H9 (cell line): Measurements from ENCODE around the gene ADAMTS15. TPM values are rescaled to one million over a fixed set of nuclear protein-coding genes. Genes with fewer than 3 reads are reported as not detected.

ENCODE experiments used
- DNase-seq: peaks from one replicate; pipeline ENCODE4 v3.0.0-alpha.2; 2017
- H2AFZ ChIP-seq: one replicate; pipeline ENCODE4 v1.6.1; 2013; ENCODE audit warnings: mild to moderate bottlenecking, low read length, control low read depth, moderate library complexity
- H2AK5ac ChIP-seq: 2 replicates; pipeline ENCODE4 v1.6.1; 2013; ENCODE audit warnings: low read length, control low read depth, mixed read lengths; ENCODE audit not compliant: insufficient read length
- H2BK120ac ChIP-seq: one replicate; pipeline ENCODE4 v1.6.1; 2013; ENCODE audit warnings: low read depth, mild to moderate bottlenecking, low read length, control low read depth, inconsistent platforms; ENCODE audit not compliant: poor library complexity, severe bottlenecking
- H2BK12ac ChIP-seq: 2 replicates; pipeline ENCODE4 v1.6.1; 2013; ENCODE audit warnings: low read length, control low read depth, mixed read lengths, low read depth; ENCODE audit not compliant: insufficient read length
- H2BK15ac ChIP-seq: 2 replicates; pipeline ENCODE4 v1.6.1; 2013; ENCODE audit warnings: low read depth, low read length, control low read depth
- H2BK20ac ChIP-seq: one replicate; pipeline ENCODE4 v1.6.1; 2013; ENCODE audit warnings: low read depth, mild to moderate bottlenecking, low read length, control low read depth, inconsistent platforms; ENCODE audit not compliant: poor library complexity, severe bottlenecking
- H2BK5ac ChIP-seq: 2 replicates; pipeline ENCODE4 v1.6.1; 2013; ENCODE audit warnings: low read length, control low read depth, mixed read lengths; ENCODE audit not compliant: insufficient read length
- H3K14ac ChIP-seq: 2 replicates; pipeline ENCODE4 v1.6.1; 2013; ENCODE audit warnings: low read length, control low read depth; ENCODE audit not compliant: insufficient read depth
- H3K18ac ChIP-seq: 2 replicates; pipeline ENCODE4 v1.6.1; 2013; ENCODE audit warnings: low read depth, mild to moderate bottlenecking, mixed read lengths, low read length, control low read depth; ENCODE audit not compliant: insufficient read length
- H3K23ac ChIP-seq: 2 replicates; pipeline ENCODE4 v1.6.1; 2013; ENCODE audit warnings: low read length, control low read depth, mixed read lengths, low read depth; ENCODE audit not compliant: insufficient read length
- H3K23me2 ChIP-seq: 2 replicates; pipeline ENCODE4 v1.6.1; 2013; ENCODE audit warnings: low read depth, mild to moderate bottlenecking, mixed read lengths, low read length, control low read depth; ENCODE audit not compliant: insufficient read length, poor library complexity, severe bottlenecking
- H3K27ac ChIP-seq: 2 replicates; pipeline ENCODE4 v1.5.1; 2013; ENCODE audit warnings: low read length, control low read depth, mixed read lengths, low read depth; ENCODE audit not compliant: insufficient read length
- H3K27me3 ChIP-seq: 2 replicates; pipeline ENCODE4 v1.6.1; 2013; ENCODE audit warnings: low read length, control low read depth, inconsistent platforms; ENCODE audit not compliant: insufficient read depth
- H3K4ac ChIP-seq: 2 replicates; pipeline ENCODE4 v1.6.1; 2013; ENCODE audit warnings: low read depth, mild to moderate bottlenecking, control low read depth, inconsistent platforms, low read length, moderate library complexity
- H3K4me1 ChIP-seq: 2 replicates; pipeline ENCODE4 v1.6.1; 2013; ENCODE audit warnings: low read length, control low read depth, inconsistent platforms; ENCODE audit not compliant: insufficient read depth
- H3K4me2 ChIP-seq: 2 replicates; pipeline ENCODE4 v1.6.1; 2013; ENCODE audit warnings: low read length, control low read depth, mixed read lengths; ENCODE audit not compliant: insufficient read length, insufficient read depth
- H3K56ac ChIP-seq: 2 replicates; pipeline ENCODE4 v1.6.1; 2013; ENCODE audit warnings: low read depth, mild to moderate bottlenecking, mixed read lengths, low read length, control low read depth; ENCODE audit not compliant: insufficient read length
- H3K79me1 ChIP-seq: 2 replicates; pipeline ENCODE4 v1.6.1; 2013; ENCODE audit warnings: low read depth, mild to moderate bottlenecking, moderate library complexity, low read length, control low read depth, inconsistent platforms; ENCODE audit not compliant: insufficient read depth, poor library complexity, severe bottlenecking
- H3K79me2 ChIP-seq: 2 replicates; pipeline ENCODE4 v1.6.1; 2013; ENCODE audit warnings: low read length, control low read depth, inconsistent platforms; ENCODE audit not compliant: insufficient read depth
- H3K9ac ChIP-seq: 2 replicates; pipeline ENCODE4 v1.6.1; 2013; ENCODE audit warnings: low read length, control low read depth, mixed read lengths; ENCODE audit not compliant: insufficient read length; ENCODE audit errors: extremely low read depth
- H3K9me3 ChIP-seq: one replicate; pipeline ENCODE4 v1.6.1; 2013; ENCODE audit warnings: low read depth, low read length, inconsistent platforms; ENCODE audit not compliant: control insufficient read depth
- H3T11ph ChIP-seq: one replicate; pipeline ENCODE4 v1.6.1; 2013; ENCODE audit warnings: mild to moderate bottlenecking, low read length, control low read depth, inconsistent platforms
- H4K20me1 ChIP-seq: one replicate; pipeline ENCODE4 v1.6.1; 2013; ENCODE audit not compliant: control insufficient read depth, insufficient read length, insufficient read depth
- H4K5ac ChIP-seq: 2 replicates; pipeline ENCODE4 v1.6.1; 2013; ENCODE audit warnings: low read depth, mild to moderate bottlenecking, mixed read lengths, low read length, control low read depth; ENCODE audit not compliant: insufficient read length
- H4K8ac ChIP-seq: replicated peaks from 2 replicates; pipeline ENCODE4 v1.6.1; 2013; ENCODE audit warnings: low read length, control low read depth, mixed read lengths, low read depth; ENCODE audit not compliant: insufficient read length
- H4K91ac ChIP-seq: 2 replicates; pipeline ENCODE4 v1.6.1; 2013; ENCODE audit warnings: low read depth, mild to moderate bottlenecking, moderate library complexity, mixed read lengths, low read length, control low read depth; ENCODE audit not compliant: insufficient read length
- H3K27ac Mint-ChIP-seq, 3 experiments: 2 replicates in 2 of 3; 3 replicates in 1 of 3; pipeline ENCODE4 v1.8.0; 2020 to 2021; ENCODE audit warnings: mixed read lengths in 3 of 3, mild to moderate bottlenecking in 1 of 3, moderate library complexity in 1 of 3
- H3K27me3 Mint-ChIP-seq: 2 replicates; pipeline ENCODE4 v1.8.0; 2021; ENCODE audit warnings: low read depth, mild to moderate bottlenecking, moderate library complexity, mixed read lengths
- H3K36me3 Mint-ChIP-seq, 3 experiments: 2 replicates in 2 of 3; 3 replicates in 1 of 3; pipeline ENCODE4 v1.8.0; 2020 to 2021; ENCODE audit warnings: low read depth in 3 of 3, mixed read lengths in 3 of 3; ENCODE audit not compliant: insufficient read depth in 1 of 3
- H3K4me1 Mint-ChIP-seq, 2 experiments: 2 replicates each; pipeline ENCODE4 v1.8.0; 2020; ENCODE audit warnings: mixed read lengths in 2 of 2
- H3K4me3 Mint-ChIP-seq, 2 experiments: 2 replicates in 1 of 2; 3 replicates in 1 of 2; pipeline ENCODE4 v1.8.0; 2020 to 2021; ENCODE audit warnings: mild to moderate bottlenecking in 2 of 2, mixed read lengths in 2 of 2, moderate library complexity in 1 of 2
- H3K9me3 Mint-ChIP-seq, 2 experiments: 2 replicates in 1 of 2; 3 replicates in 1 of 2; pipeline ENCODE4 v1.8.0; 2020; ENCODE audit warnings: mild to moderate bottlenecking in 2 of 2, mixed read lengths in 2 of 2, moderate library complexity in 1 of 2
- CTCF ChIP-seq: fragments of 200-600 bp; sonication (generic); conservative IDR thresholded peaks from 3 replicates; pipeline ENCODE4 v1.8.0; 2021; ENCODE audit warnings: antibody characterized with exemption, mild to moderate bottlenecking
- WGBS: extraction: QIAGEN DNeasy Blood & Tissue Kit; methylation state at CpG from one replicate; pipeline ENCODE4 v1.1.7; 2013; ENCODE audit warnings: missing lambda C conversion rate, low lambda C conversion rate, mixed read lengths; ENCODE audit not compliant: insufficient read length; ENCODE audit errors: extremely low coverage; 5-methylcytosine and 5-hydroxymethylcytosine counted together
- total RNA-seq: library from RNA; stranded (reverse); gene quantifications from 2 replicates; pipeline ENCODE4 v1.2.1, GENCODE V29; 2021

The ADAMTS15 gene
- total RNA-seq, 1 experiment from 2014 or later, result 1.3 TPM

DNA sequence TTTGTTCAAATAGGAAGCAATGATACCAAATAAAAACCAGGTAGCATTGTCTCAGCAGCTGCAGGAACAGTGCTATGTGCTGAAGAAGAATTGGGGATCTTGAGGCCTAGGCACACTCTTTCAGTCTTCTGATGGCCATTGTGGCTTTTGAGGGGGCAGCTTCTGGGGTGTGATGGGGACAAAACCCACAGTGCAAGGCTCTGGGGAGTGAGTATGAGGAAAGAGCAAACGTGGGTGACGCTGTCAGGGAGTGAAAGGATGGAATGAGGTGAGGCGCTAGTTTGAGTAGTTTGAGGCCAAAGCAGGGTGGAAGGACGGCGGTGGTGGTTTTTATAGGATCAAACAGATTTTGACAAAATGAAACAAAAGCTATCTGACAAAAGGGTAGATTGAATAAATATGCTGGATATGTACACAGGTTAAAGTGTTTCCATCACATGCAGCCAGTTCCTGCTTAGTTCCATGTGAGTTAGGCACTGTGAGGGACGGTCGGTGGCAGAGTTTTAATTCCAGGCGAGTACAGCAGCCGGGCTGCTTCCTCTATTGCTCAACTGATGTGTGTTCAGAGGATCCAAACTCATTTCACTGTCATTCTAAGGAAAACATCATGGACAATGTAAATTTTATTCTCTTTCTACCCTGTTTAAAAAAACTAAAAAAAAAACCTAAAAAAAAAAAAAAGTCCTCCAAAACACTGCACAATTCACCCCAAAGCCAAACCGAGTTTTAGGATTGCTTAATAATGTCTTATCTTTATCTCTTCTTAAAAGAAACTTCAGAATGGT lies 18.9 kb downstream of the ADAMTS15 start:
- H3K9me3 ChIP-seq, result no peaks in the 10 kb centered on the region
- no peaks in the 10 kb centered on the region for H3K79me2 ChIP-seq
- no peak overlapping the region for H3K56ac ChIP-seq
- no peak overlapping the region for H3K4me2 ChIP-seq
- no peak for TF ChIP-seq CTCF
- H3K27me3 ChIP-seq, result no peaks in the 10 kb centered on the region
- no peak overlapping the region for H4K5ac ChIP-seq
- no peak overlapping the region for H2AFZ ChIP-seq
- H4K8ac ChIP-seq, result no peak overlapping the region
- no peaks in the 10 kb centered on the region for H4K20me1 ChIP-seq
- no CpG with 5 or more reads among the region's 10 CpGs for WGBS
- Mint-ChIP-seq H3K36me3 (no peaks in the 10 kb centered on the region; a peak in 2 of 7 replicates), H3K27ac (no peak overlapping the region; a peak in 1 of 7 replicates), H3K4me3 (no peak overlapping the region), H3K9me3 (no peaks in the 10 kb centered on the region), H3K27me3 (no peaks in the 10 kb centered on the region), H3K4me1 (no peaks in the 10 kb centered on the region)
- no peak overlapping the region for H2BK20ac ChIP-seq
- H2BK120ac ChIP-seq, result no peak overlapping the region
- H3K23me2 ChIP-seq, result no peaks in the 10 kb centered on the region
- H2BK12ac ChIP-seq, result no peak overlapping the region
- H2BK15ac ChIP-seq, result no peak overlapping the region
- H3K23ac ChIP-seq, result no peak overlapping the region
- H2BK5ac ChIP-seq, result no peak overlapping the region
- H3K79me1 ChIP-seq, result no peaks in the 10 kb centered on the region
- no peak overlapping the region for H3K4ac ChIP-seq
- H4K91ac ChIP-seq, result no peak overlapping the region
- no peak overlapping the region for H3T11ph ChIP-seq
- no peak for DNase-seq
- no peak overlapping the region for H3K18ac ChIP-seq
- no peak overlapping the region for H2AK5ac ChIP-seq
- H3K4me1 ChIP-seq, result no peaks in the 10 kb centered on the region
- no peak overlapping the region for H3K27ac ChIP-seq
- no peak overlapping the region for H3K14ac ChIP-seq
- H3K9ac ChIP-seq, result no peak overlapping the region
